Suprapubic skin (tissue), 4 donors: ENCODE results near the gene TBRG1. TPM values are rescaled to one million over a fixed set of nuclear protein-coding genes. Genes with fewer than 3 reads are reported as not detected.

Experiments used
- DNase-seq, 2 donors: peaks; one replicate each; pipeline ENCODE4 v3.0.0-alpha.2; 2019; ENCODE audit warnings: low spot score in 2 of 2
- H3K27ac ChIP-seq: fragments of 200-600 bp; sonication (generic); one replicate; pipeline ENCODE4 v1.5.1; 2019
- H3K27me3 ChIP-seq: fragments of 200-600 bp; sonication (generic); one replicate; pipeline ENCODE4 v1.5.1; 2019
- H3K36me3 ChIP-seq: fragments of 200-600 bp; sonication (generic); one replicate; pipeline ENCODE4 v1.5.1; 2019
- H3K4me1 ChIP-seq: fragments of 200-600 bp; sonication (generic); one replicate; pipeline ENCODE4 v1.5.1; 2019
- H3K4me3 ChIP-seq: fragments of 200-600 bp; sonication (generic); one replicate; pipeline ENCODE4 v1.5.1; 2019; ENCODE audit warnings: mild to moderate bottlenecking
- H3K9me3 ChIP-seq: fragments of 200-600 bp; sonication (generic); one replicate; pipeline ENCODE4 v1.5.1; 2019
- EP300 ChIP-seq: sonication (generic); formaldehyde crosslinking; IDR thresholded peaks from one replicate; pipeline ENCODE4 v1.6.1; 2017; ENCODE audit warnings: antibody characterized with exemption
- POLR2A ChIP-seq, 2 donors: fragments of 450-650 bp; IDR thresholded peaks; one replicate each; pipeline ENCODE4 v1.6.1; 2017; ENCODE audit warnings: antibody characterized with exemption in 2 of 2, mild to moderate bottlenecking in 2 of 2, moderate library complexity in 2 of 2
- POLR2AphosphoS5 ChIP-seq, 3 donors: sonication (generic); formaldehyde crosslinking; IDR thresholded peaks; one replicate each; pipeline ENCODE4 v1.6.1; 2017; ENCODE audit warnings: antibody characterized with exemption in 3 of 3
- WGBS: methylation state at CpG from one replicate; pipeline ENCODE4 v1.1.5; 2018; 5-methylcytosine and 5-hydroxymethylcytosine counted together
- total RNA-seq, 4 donors: library from RNA; depleted of rRNA; stranded (reverse); fragments of >200 nt; gene quantifications; one replicate each; pipeline ENCODE4 v1.1.0, GENCODE V29; 2016
- TF ChIP-seq, protein P1 (sequence below), 2 donors: fragments of 200-600 bp in 1 of 2; fragments of 450-650 bp in 1 of 2; sonication (generic) in 1 of 2; IDR thresholded peaks; one replicate each; pipeline ENCODE4 v1.5.1; 2016 to 2019; ENCODE audit warnings: antibody characterized with exemption in 2 of 2, mild to moderate bottlenecking in 1 of 2, moderate library complexity in 1 of 2

Gene TBRG1
- total RNA-seq, 4 donors from 2014 or later, result 25.9 to 48.8 (median 32.8) TPM

- H3K36me3 ChIP-seq, result peaks cover 9% of the 10 kb centered on the region
- no peak for DNase-seq
- no peaks in the 10 kb centered on the region for H3K9me3 ChIP-seq
- no peaks in the 10 kb centered on the region for H3K27me3 ChIP-seq
- TF ChIP-seq, protein P1, sequence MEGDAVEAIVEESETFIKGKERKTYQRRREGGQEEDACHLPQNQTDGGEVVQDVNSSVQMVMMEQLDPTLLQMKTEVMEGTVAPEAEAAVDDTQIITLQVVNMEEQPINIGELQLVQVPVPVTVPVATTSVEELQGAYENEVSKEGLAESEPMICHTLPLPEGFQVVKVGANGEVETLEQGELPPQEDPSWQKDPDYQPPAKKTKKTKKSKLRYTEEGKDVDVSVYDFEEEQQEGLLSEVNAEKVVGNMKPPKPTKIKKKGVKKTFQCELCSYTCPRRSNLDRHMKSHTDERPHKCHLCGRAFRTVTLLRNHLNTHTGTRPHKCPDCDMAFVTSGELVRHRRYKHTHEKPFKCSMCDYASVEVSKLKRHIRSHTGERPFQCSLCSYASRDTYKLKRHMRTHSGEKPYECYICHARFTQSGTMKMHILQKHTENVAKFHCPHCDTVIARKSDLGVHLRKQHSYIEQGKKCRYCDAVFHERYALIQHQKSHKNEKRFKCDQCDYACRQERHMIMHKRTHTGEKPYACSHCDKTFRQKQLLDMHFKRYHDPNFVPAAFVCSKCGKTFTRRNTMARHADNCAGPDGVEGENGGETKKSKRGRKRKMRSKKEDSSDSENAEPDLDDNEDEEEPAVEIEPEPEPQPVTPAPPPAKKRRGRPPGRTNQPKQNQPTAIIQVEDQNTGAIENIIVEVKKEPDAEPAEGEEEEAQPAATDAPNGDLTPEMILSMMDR (IDR thresholded peaks at IDR 0.05), result no peak
- TF ChIP-seq POLR2A (IDR thresholded peaks at IDR 0.05), result no peak
- no peak for TF ChIP-seq EP300
- no peak for TF ChIP-seq POLR2AphosphoS5 (IDR thresholded peaks at IDR 0.05)
- H3K27ac ChIP-seq, result no peak overlapping the region
- WGBS, result 50% methylated on average over 3 of the region's 3 CpGs
- H3K4me1 ChIP-seq, result peaks cover 17% of the 10 kb centered on the region
- H3K4me3 ChIP-seq, result no peak overlapping the region
These were observed 48.1 kb downstream of the TBRG1 start for GRCh38 chr11:124670732-124671131.

DNA sequence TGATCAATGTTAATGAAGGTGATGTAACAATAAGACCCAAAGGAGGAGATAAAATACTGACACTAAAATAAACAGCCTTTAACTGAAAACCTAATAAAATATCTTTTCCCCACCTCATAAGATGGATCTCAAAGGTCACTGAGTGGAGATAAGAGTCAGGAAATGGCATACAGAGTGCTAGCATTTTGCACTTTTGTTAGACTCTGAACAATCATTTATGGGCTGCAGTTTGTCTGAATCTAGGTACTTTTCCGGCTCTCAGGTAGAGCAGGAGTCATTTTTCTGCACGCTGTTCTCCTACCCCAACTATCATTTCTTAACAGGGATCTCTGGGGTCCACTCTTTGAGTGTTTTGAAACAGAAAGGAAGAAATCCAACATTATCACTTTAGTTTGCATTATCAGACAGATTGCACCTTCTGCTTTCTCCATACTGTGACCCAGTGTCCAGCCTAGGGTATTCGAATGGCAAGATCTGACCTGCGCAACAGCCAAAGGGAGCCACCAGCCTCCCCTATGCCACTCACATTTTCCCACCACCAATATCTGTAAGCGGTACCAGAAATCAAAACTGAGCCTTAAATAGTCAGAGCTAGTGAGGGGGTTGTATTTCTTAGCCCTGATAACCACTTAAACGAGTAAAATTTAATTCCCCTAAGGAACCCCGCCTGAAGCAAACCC is 50.0 kb downstream of the TBRG1 start:
- WGBS, result 58% methylated on average over 7 of the region's 7 CpGs
- TF ChIP-seq EP300 (no peak), POLR2AphosphoS5 (IDR thresholded peaks at IDR 0.05) (no peak), POLR2A (IDR thresholded peaks at IDR 0.05) (no peak)
- TF ChIP-seq, protein P1 (IDR thresholded peaks at IDR 0.05), result no peak
- H3K36me3 ChIP-seq, result no peaks in the 10 kb centered on the region
- H3K27me3 ChIP-seq, result no peaks in the 10 kb centered on the region
- H3K9me3 ChIP-seq, result no peaks in the 10 kb centered on the region
- DNase-seq, result no peak
- peaks cover 25% of the 10 kb centered on the region for H3K4me1 ChIP-seq
- H3K4me3 ChIP-seq, result peak overlapping the region; percentile 82
- H3K27ac ChIP-seq, result peak overlapping the region; percentile 83

- H3K27ac ChIP-seq, result peak within 1 kb of the TSS; percentile 83
- peak; percentile 96 to 97 for DNase-seq
- no peaks in the 10 kb centered on the region for H3K9me3 ChIP-seq
- no peaks in the 10 kb centered on the region for H3K36me3 ChIP-seq
- H3K4me3 ChIP-seq, result peak within 1 kb of the TSS; percentile 82
- H3K4me1 ChIP-seq, result peaks cover 25% of the 10 kb centered on the region
- H3K27me3 ChIP-seq, result no peaks in the 10 kb centered on the region
- TF ChIP-seq, protein P1 (IDR thresholded peaks at IDR 0.05), result no peak
- peak in 1 of 2 donors; percentile 29 for TF ChIP-seq POLR2A (IDR thresholded peaks at IDR 0.05)
- TF ChIP-seq POLR2AphosphoS5 (IDR thresholded peaks at IDR 0.05), result peak in 1 of 3 donors; percentile 24
- no peak for TF ChIP-seq EP300
- under 1% methylated on average over 56 of the region's 58 CpGs for WGBS
These were observed 50.9 kb downstream of the TBRG1 start, which contains the start of the genes SIAE and SPA17 for GRCh38 chr11:124673333-124674167. Gene SIAE (minus strand): TSS chr11:124673739. CDS start chr11:124673708, 31 bp downstream. Gene SPA17 (plus strand): TSS chr11:124673904. CDS start chr11:124675265, 1,361 bp downstream.

- peak overlapping the region; percentile 82 for H3K4me3 ChIP-seq
- no peak for DNase-seq
- H3K36me3 ChIP-seq, result no peaks in the 10 kb centered on the region
- TF ChIP-seq, protein P1 (IDR thresholded peaks at IDR 0.05), result no peak
- TF ChIP-seq POLR2AphosphoS5 (IDR thresholded peaks at IDR 0.05) (no peak), POLR2A (IDR thresholded peaks at IDR 0.05) (no peak), EP300 (no peak)
- peak overlapping the region; percentile 83 for H3K27ac ChIP-seq
- H3K9me3 ChIP-seq, result no peaks in the 10 kb centered on the region
- H3K27me3 ChIP-seq, result no peaks in the 10 kb centered on the region
- peaks cover 25% of the 10 kb centered on the region for H3K4me1 ChIP-seq
- WGBS, result 32% methylated on average over 18 of the region's 18 CpGs
These were observed 51.5 kb downstream of the TBRG1 start for GRCh38 chr11:124674168-124674517.

DNA sequence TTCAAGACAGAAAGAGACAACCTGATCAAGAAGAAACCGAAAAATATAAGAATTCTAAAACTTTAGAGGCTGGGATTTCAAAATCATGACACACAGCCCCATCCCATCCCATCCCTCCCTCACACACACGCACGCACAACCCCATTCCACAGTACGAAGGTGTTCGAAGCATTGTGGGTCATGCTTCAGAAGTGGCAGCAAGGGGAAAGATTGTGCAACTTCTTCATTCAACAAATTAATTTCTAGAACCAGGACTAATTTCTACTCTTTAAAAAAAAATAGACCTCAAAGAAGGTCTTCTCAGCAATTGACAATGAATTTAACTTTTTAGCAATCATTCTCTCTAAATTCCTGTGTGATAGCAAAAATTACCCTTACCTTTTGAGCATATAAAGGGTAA is 51.9 kb downstream of the TBRG1 start:
- peak overlapping the region; percentile 82 for H3K4me3 ChIP-seq
- H3K9me3 ChIP-seq, result no peaks in the 10 kb centered on the region
- no peaks in the 10 kb centered on the region for H3K27me3 ChIP-seq
- no peaks in the 10 kb centered on the region for H3K36me3 ChIP-seq
- no peak overlapping the region for H3K27ac ChIP-seq
- WGBS, result 89% methylated on average over 5 of the region's 5 CpGs
- no peak for DNase-seq
- peaks cover 25% of the 10 kb centered on the region for H3K4me1 ChIP-seq
- TF ChIP-seq, protein P1 (IDR thresholded peaks at IDR 0.05), result no peak
- no peak for TF ChIP-seq EP300
- no peak for TF ChIP-seq POLR2A (IDR thresholded peaks at IDR 0.05)
- no peak for TF ChIP-seq POLR2AphosphoS5 (IDR thresholded peaks at IDR 0.05)
